C4-2B (cell line): ENCODE data around the gene AP2A2.

Source experiments
- H3K27ac ChIP-seq: fragments of 450-650 bp; 2 replicates; pipeline ENCODE4 v1.5.1; 2017
- ZFX ChIP-seq: fragments of 450-650 bp; IDR thresholded peaks from 2 replicates; pipeline ENCODE4 v1.6.1; 2017
- TF ChIP-seq, protein P1 (sequence below): fragments of 450-650 bp; conservative IDR thresholded peaks from 2 replicates; pipeline ENCODE4 v1.5.1; 2017; ENCODE audit warnings: mild to moderate bottlenecking

The AP2A2 gene

DNA sequence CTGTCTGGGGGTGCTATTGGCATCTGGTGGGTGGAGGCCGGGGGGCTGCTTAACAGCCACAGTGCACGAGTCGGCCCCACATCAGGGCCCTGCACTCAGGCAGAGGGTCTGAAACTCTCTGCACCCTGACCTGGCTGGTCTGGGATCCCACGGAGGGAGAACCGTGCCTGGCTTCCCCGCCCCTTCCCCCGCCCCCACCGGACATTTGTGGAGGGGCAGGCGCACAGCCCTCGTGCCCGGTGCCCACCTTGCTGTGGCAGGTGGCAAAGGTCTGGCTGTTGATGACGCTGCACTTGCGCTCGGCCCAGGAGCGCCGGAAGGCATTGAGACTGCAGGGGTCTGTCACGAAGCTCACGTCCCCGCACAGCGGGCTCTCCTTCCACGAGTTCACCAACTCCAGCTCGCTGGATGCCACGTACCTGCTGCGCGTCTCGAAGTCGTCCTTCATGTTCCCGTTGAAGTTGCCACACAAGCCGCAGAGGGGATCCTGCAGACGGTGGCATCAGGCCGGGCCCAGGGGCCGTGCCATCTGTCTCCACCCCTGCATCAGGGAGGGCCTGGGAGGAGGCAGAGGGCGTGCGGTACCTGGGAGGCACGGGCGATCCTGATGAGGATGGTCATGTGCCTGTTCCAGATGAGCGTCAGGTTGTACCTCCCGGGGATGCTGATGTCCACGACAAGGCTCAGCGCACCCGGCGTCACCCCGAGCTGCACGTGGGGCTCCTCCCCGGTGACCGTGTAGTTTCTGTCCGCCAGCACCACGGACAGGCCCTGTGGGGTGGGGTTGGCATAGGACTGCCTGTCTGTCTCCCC is 99.1 kb downstream of the AP2A2 start:
- H3K27ac ChIP-seq, result no peak overlapping the region
- TF ChIP-seq ZFX, result no peak
- TF ChIP-seq, protein P1, sequence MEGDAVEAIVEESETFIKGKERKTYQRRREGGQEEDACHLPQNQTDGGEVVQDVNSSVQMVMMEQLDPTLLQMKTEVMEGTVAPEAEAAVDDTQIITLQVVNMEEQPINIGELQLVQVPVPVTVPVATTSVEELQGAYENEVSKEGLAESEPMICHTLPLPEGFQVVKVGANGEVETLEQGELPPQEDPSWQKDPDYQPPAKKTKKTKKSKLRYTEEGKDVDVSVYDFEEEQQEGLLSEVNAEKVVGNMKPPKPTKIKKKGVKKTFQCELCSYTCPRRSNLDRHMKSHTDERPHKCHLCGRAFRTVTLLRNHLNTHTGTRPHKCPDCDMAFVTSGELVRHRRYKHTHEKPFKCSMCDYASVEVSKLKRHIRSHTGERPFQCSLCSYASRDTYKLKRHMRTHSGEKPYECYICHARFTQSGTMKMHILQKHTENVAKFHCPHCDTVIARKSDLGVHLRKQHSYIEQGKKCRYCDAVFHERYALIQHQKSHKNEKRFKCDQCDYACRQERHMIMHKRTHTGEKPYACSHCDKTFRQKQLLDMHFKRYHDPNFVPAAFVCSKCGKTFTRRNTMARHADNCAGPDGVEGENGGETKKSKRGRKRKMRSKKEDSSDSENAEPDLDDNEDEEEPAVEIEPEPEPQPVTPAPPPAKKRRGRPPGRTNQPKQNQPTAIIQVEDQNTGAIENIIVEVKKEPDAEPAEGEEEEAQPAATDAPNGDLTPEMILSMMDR, result no peak

- H3K27ac ChIP-seq, result no peak overlapping the region
- TF ChIP-seq, protein P1, result no peak
- TF ChIP-seq ZFX, result no peak
Observed at GRCh38 chr11:1025410-1026162, 99.9 kb downstream of the AP2A2 start.

GRCh38 chr11:1026163-1026450 is 100.4 kb downstream of the AP2A2 start:
- TF ChIP-seq, protein P1, result no peak
- no peak for TF ChIP-seq ZFX
- H3K27ac ChIP-seq, result no peak overlapping the region

DNA sequence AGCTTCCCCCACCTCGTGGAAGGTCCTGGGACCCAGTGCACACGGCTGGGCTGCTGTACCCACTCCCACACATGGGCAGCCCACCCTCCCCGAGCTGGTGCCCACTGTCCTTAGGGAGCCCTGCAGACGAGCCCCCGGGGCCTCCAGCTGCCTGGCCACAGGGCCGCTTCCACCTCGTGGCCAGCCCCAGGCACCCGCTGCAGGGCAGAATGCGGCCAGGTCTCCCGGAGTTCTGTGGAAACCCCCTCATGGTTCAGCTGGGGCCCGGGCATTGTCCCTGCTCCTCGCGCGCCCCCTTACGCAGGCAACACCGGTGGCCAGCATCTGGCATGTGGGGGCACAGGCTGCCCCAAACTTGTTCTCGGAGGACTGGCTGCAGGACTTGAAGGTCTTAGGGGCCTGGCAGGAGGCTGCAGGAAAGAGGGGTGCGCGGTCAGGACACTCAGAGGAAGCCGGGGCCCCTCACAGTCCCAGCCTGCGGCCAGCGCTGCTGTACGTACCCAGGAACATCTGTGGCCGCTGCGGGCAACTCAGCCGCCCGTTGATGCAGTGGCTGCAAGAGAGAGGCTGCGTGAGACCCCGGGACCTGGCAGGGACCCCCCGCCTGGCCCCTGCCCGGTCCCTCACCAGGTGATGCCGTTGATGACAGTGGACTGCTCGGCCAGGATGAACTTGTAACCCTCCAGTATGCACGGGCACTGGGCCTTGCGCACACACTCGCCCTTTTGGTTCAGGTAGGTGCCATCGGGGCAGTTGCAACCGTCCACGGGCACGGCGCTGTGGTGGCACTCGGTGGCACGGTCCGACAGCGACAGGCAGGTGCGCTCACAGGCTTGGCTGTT is 101.2 kb downstream of the AP2A2 start:
- no peak for TF ChIP-seq ZFX
- TF ChIP-seq, protein P1, result no peak
- H3K27ac ChIP-seq, result no peak overlapping the region

DNA sequence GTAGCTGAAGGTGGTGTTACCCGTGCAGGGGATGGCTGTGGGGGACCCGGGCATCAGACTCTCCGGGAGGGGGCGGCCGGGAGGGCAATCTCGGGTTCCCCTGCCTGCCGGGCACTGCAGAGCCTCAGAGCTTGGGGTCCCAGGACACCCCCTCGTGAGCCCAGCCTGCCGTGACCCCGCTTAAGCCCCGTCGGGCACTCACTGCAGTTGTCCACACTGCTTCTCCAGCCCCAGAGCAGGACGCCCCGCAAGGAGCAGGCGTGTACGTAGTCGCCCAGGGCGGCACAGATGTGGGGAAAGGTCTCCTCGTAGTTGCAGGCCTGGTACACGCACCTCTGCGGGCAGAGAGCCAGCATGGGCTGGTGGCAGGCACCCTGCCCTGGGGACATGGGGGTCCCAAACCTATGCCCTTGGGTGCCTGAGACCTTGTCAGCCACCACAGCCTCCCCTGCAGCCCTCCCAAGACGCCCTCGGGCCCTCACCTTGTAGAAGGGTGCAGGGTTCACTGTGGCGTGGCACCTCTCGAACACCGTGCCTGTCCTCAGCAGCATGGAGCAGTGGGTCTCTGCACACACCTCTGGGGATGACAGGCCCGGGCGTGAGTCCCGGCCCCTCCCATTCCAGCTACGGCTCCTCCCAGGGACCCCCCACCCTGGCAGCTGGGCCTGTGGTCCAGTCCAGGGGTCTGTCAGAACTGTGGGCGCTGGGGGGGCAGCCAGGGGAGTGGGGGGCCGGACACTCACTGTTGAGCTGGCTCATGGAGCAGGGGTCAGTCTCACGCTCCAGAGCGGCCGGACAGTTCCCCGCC is 102.0 kb downstream of the AP2A2 start:
- TF ChIP-seq, protein P1, result no peak
- H3K27ac ChIP-seq, result no peak overlapping the region

DNA sequence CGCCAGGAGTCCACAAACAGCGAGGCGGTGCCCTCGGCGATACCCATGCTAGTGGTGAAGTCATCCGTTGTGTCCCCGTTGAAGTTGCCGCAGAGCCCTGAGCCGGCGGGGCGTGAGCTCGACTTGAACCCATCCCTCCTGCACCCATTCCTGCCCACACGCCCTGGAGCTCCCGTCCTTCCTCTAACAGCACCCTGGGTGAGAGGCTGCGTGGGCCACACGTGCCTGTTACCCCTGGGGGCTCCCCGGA is 102.5 kb downstream of the AP2A2 start:
- no peak overlapping the region for H3K27ac ChIP-seq
- TF ChIP-seq ZFX, result no peak
- TF ChIP-seq, protein P1, result no peak
